C4-2B (cell line): Measurements from ENCODE around the gene C6orf163.
"Not testable (repeated sequence)": the region's sequence is repeated elsewhere in the genome, so short reads cannot be mapped to it uniquely, and the experiment has no call there.

Experiments
- H3K27ac ChIP-seq: fragments of 450-650 bp; 2 replicates; pipeline ENCODE4 v1.5.1; 2017
- ZFX ChIP-seq: fragments of 450-650 bp; IDR thresholded peaks from 2 replicates; pipeline ENCODE4 v1.6.1; 2017
- TF ChIP-seq, protein P1 (sequence below): fragments of 450-650 bp; conservative IDR thresholded peaks from 2 replicates; pipeline ENCODE4 v1.5.1; 2017; ENCODE audit warnings: mild to moderate bottlenecking

The C6orf163 gene

DNA sequence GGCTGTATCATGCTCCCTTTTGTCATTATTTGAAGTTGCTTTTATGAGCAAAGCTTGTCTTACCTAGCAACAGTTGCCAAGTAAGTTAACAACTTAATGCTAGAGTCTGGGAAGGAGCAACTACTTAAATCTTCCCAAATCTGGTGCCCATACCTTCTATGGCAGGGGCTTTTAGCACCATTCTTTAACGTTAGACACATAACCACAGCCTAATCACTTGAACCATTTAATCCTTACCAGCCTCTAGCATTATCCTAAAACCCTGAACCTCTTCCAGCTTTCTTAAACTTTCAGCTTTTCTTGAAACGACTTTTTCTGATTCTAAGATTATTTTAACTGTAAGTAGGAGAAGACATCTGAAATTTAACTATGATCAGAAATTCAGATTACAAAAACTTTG, at the start of gene C6orf163:
C6orf163 (plus strand) TSS at position 83 of the 400 bp plus-strand sequence; CDS start at position 370, 287 bp downstream.
- TF ChIP-seq ZFX, result no peak
- TF ChIP-seq, protein P1, sequence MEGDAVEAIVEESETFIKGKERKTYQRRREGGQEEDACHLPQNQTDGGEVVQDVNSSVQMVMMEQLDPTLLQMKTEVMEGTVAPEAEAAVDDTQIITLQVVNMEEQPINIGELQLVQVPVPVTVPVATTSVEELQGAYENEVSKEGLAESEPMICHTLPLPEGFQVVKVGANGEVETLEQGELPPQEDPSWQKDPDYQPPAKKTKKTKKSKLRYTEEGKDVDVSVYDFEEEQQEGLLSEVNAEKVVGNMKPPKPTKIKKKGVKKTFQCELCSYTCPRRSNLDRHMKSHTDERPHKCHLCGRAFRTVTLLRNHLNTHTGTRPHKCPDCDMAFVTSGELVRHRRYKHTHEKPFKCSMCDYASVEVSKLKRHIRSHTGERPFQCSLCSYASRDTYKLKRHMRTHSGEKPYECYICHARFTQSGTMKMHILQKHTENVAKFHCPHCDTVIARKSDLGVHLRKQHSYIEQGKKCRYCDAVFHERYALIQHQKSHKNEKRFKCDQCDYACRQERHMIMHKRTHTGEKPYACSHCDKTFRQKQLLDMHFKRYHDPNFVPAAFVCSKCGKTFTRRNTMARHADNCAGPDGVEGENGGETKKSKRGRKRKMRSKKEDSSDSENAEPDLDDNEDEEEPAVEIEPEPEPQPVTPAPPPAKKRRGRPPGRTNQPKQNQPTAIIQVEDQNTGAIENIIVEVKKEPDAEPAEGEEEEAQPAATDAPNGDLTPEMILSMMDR, result no peak
- H3K27ac ChIP-seq, result no peak within 1 kb of the TSS

DNA sequence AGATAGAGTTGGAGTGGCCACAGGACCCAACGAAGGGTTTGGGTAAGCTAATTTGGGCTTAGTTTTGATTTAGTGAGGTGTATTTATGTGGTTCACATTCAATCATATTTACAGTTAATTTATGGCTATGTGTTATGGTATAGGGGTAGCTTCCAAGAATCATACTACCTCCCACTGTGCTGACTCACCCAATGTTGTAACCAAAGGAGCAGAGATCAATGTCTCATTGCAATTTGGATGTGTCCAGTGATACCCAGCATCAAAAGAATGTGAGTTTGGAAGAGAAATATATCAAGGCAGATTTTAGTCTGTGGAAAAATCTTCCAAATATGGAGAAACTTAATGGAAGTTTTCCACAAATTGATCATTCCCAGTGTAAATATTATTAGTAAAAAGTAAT, 47.5 kb upstream of the C6orf163 start:
- no peak overlapping the region for H3K27ac ChIP-seq
- TF ChIP-seq, protein P1, result no peak

GRCh38 chr6:87301277-87301676, 43.3 kb upstream of the C6orf163 start:
- not testable (repeated sequence) for H3K27ac ChIP-seq

DNA sequence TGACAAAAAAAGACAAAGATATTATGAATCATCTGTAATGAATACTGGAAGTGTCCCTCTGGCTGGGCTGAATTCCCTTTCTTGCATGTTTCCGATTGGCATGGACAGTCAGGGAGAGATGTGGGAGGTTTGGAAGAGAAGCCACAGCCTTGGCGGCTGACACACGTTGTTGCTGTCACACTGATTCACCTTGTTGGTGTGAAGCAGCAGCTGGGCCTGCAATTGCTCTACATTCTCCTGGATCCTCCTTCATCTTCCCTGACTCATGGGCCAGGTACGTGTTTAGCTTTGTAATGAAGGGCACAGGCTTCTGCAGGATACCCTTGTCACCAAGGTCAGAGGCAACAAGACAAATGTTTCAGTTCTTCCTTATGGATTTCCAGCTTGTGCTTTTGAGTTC, 35.6 kb upstream of the C6orf163 start:
- no peak overlapping the region for H3K27ac ChIP-seq
- TF ChIP-seq, protein P1, result no peak
- TF ChIP-seq ZFX, result no peak

- no peak overlapping the region for H3K27ac ChIP-seq
- TF ChIP-seq, protein P1, result no peak
- no peak for TF ChIP-seq ZFX
Observed at GRCh38 chr6:87312860-87313259, 31.8 kb upstream of the C6orf163 start.

GRCh38 chr6:87315071-87315470, 29.5 kb upstream of the C6orf163 start:
- no peak overlapping the region for H3K27ac ChIP-seq
- TF ChIP-seq, protein P1, result no peak
- TF ChIP-seq ZFX, result no peak

DNA sequence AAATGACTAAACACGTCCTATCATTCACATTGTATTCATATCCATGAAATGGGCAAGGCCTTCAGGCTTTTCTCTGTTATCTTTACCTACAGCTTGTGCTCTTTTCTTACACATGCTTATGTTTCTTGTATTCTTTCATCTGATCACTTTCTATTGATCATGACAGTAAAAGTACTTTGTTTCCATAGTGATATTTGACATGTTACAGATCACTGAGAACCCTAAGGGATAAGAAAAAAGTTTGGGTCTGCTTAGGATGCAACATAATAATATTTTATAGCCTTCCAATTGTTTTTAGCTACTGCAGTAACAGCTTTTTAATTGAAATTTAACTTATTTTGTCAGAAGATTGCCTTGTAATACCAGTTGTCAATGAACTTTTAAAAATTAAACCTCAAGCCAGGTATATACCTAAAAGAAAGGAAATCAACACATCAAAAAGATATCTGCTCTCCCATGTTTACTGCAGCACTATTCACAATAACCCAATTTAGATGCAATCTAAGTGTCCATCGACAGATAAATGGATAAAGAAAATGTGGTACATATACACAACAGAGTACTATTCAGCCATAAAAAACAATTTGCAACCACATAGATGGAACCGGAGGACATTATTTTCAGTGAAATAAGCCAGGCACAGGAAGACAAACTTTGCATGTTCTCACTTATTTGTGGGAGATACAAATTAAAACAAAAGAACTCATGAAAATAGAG, 25.2 kb upstream of the C6orf163 start:
- H3K27ac ChIP-seq, result no peak overlapping the region
- no peak for TF ChIP-seq ZFX
- TF ChIP-seq, protein P1, result no peak
